ENCODE data around the gene CNTRL. TPM values are rescaled to one million over a fixed set of nuclear protein-coding genes. Genes with fewer than 3 reads are reported as not detected.

The CNTRL gene
- polyA plus RNA-seq, 1 of the 3 experiments (the other 2 are of a cell fraction), result 3.6 TPM

- TF ChIP-seq EZH2phosphoT487 (IDR thresholded peaks at IDR 0.05; ENCODE audit: borderline replicate concordance, low read depth) (no peak), SMC3 (IDR thresholded peaks at IDR 0.05; ENCODE audit: low read depth, low read length) (no peak)
Measured at GRCh38 chr9:121157939-121158338, 83.2 kb downstream of the CNTRL start (continued).

GRCh38 chr9:121160025-121160424 lies 85.3 kb downstream of the CNTRL start:
- TF ChIP-seq CHD2 (IDR thresholded peaks at IDR 0.05; ENCODE audit: low read length, partially characterized antibody) (no peak), MXI1 (IDR thresholded peaks at IDR 0.05; ENCODE audit: low read depth, low read length) (no peak), FOXJ3 (CRISPR knock-in tag; IDR thresholded peaks at IDR 0.05) (no peak), FOSL2 (IDR thresholded peaks at IDR 0.05; ENCODE audit: borderline replicate concordance, low read depth) (no peak), ELF1 (IDR thresholded peaks at IDR 0.05) (no peak), IRF3 (IDR thresholded peaks at IDR 0.05; ENCODE audit: low read depth, low read length) (no peak), REST (IDR thresholded peaks at IDR 0.05; ENCODE audit: low read depth, low read length) (no peak), ZBTB33 (IDR thresholded peaks at IDR 0.05; ENCODE audit: borderline replicate concordance, low read depth) (no peak), FOXM1 (IDR thresholded peaks at IDR 0.05; ENCODE audit: low read depth) (no peak), CTCF (IDR thresholded peaks at IDR 0.05) (no peak), RAD21 (IDR thresholded peaks at IDR 0.05; ENCODE audit: low read length) (no peak), RFX5 (IDR thresholded peaks at IDR 0.05; ENCODE audit: low read length) (no peak), POLR2AphosphoS5 (IDR thresholded peaks at IDR 0.05; ENCODE audit: low read depth, low read length) (no peak), GABPA (IDR thresholded peaks at IDR 0.05; ENCODE audit: low read depth) (no peak)
- no peak for DNase-seq
- CTCF ChIA-PET, result no interaction called here

More at GRCh38 chr9:121160025-121160424, 85.3 kb downstream of the CNTRL start:
- H3K27me3 ChIP-seq (ENCODE audit: insufficient read depth), result no peaks in the 10 kb centered on the region
- peaks cover 0 to 6% of the 10 kb centered on the region in 2 experiments; a peak in 2 of 4 replicates for H3K4me1 ChIP-seq (ENCODE audit: control insufficient read depth in 1 of 2, insufficient read depth in 2 of 2, low read depth in 1 of 2, low read length in 1 of 2)
- no peaks in the 10 kb centered on the region; the same call in 1 of the 2 replicates for H4K20me1 ChIP-seq (ENCODE audit: insufficient read depth)
- H3K9me3 ChIP-seq, result no peaks in the 10 kb centered on the region
- POLR2A ChIA-PET, result no interaction called here
- 82% methylated on average over 1 of the region's 1 CpG for WGBS (ENCODE audit: low lambda C conversion rate)
- H3K9ac ChIP-seq, result no peak overlapping the region
- peaks cover 55 to 64% of the 10 kb centered on the region in 2 experiments for H3K36me3 ChIP-seq (replicated peaks in 1 of 2; ENCODE audit: control insufficient read depth in 1 of 2, insufficient read depth in 2 of 2, low read length in 1 of 2)
- no peak overlapping the region for H3K27ac ChIP-seq (ENCODE audit: low read depth in 2 of 2, low read length in 1 of 2)
- H3K4me2 ChIP-seq, result no peak overlapping the region
- no peaks in the 10 kb centered on the region for H3K79me2 ChIP-seq (ENCODE audit: insufficient read depth)
- H3K4me3 ChIP-seq (ENCODE audit: low read depth in 2 of 2, low read length in 1 of 2), result no peak overlapping the region
- peaks cover 26% of the 10 kb centered on the region for H3F3A ChIP-seq (replicated peaks; ENCODE audit: insufficient read depth)
- no peak overlapping the region for H2AFZ ChIP-seq (ENCODE audit: low read depth)
- no peaks in the 10 kb centered on the region for H3K9me2 ChIP-seq
